HUES64 (cell line): ENCODE measurements around the gene SLC38A4.

ENCODE experiments used
- H3K27ac ChIP-seq: 2 replicates; pipeline ENCODE4 v1.7.0; 2013; ENCODE audit warnings: low read depth, low read length, inconsistent platforms
- H3K27me3 ChIP-seq: 2 replicates; pipeline ENCODE4 v1.6.1; 2013; ENCODE audit warnings: mild to moderate bottlenecking, low read length; ENCODE audit not compliant: insufficient read depth
- H3K36me3 ChIP-seq: 2 replicates; pipeline ENCODE4 v1.6.1; 2013; ENCODE audit warnings: mild to moderate bottlenecking, low read length; ENCODE audit not compliant: insufficient read depth
- H3K4me1 ChIP-seq: 2 replicates; pipeline ENCODE4 v1.6.1; 2013; ENCODE audit warnings: mild to moderate bottlenecking, low read length, moderate library complexity; ENCODE audit not compliant: insufficient read depth
- H3K4me3 ChIP-seq: 2 replicates; pipeline ENCODE4 v1.5.1; 2013; ENCODE audit warnings: mild to moderate bottlenecking, low read length, moderate library complexity
- H3K9ac ChIP-seq: 2 replicates; pipeline ENCODE4 v1.6.1; 2013; ENCODE audit warnings: mild to moderate bottlenecking, low read depth, low read length
- H3K9me3 ChIP-seq: 2 replicates; pipeline ENCODE4 v1.6.1; 2013; ENCODE audit warnings: low read depth, low read length; ENCODE audit not compliant: insufficient read depth
- WGBS: fragments of 150-250, 120-280 bp; methylation state at CpG from one replicate; pipeline ENCODE4 v1.1.7; 2013; ENCODE audit warnings: missing lambda C conversion rate; 5-methylcytosine and 5-hydroxymethylcytosine counted together

Gene SLC38A4

GRCh38 chr12:46794593-46795190, 31.1 kb downstream of the SLC38A4 start:
- 86% methylated on average over 1 of the region's 1 CpG for whole genome bisulfite sequencing
- no peak overlapping the region for H3K4me3 ChIP-seq
- H3K27ac ChIP-seq: no peak overlapping the region
- no peaks in the 10 kb centered on the region for H3K36me3 ChIP-seq
- no peaks in the 10 kb centered on the region for H3K9me3 ChIP-seq
- no peaks in the 10 kb centered on the region for H3K4me1 ChIP-seq
- H3K9ac ChIP-seq: no peak overlapping the region
- H3K27me3 ChIP-seq: no peaks in the 10 kb centered on the region

DNA sequence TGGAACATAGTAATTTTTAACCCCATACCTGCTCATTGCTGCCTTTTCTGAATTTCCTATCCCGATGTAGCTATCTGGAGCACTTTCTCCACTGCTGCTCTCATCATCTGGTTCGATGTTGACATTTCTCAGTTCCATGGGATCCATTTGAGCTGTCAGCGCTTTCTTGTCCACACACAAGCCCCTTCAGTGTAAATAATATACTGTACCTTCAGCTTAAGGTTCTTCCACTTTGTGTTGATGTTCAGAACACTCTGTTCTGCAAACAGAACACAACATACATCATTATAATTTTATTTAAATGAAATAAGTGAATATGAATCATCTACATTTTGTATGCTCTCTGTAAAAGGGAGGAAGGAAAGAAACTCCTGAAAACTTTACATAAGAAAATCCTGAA, 32.9 kb downstream of the SLC38A4 start:
- Histone ChIP-seq H3K4me1 (no peaks in the 10 kb centered on the region), H3K4me3 (no peak overlapping the region), H3K36me3 (no peaks in the 10 kb centered on the region), H3K9ac (no peak overlapping the region), H3K27me3 (no peaks in the 10 kb centered on the region), H3K27ac (no peak overlapping the region), H3K9me3 (no peaks in the 10 kb centered on the region)
- WGBS: 95% methylated on average over 3 of the region's 3 CpGs

DNA sequence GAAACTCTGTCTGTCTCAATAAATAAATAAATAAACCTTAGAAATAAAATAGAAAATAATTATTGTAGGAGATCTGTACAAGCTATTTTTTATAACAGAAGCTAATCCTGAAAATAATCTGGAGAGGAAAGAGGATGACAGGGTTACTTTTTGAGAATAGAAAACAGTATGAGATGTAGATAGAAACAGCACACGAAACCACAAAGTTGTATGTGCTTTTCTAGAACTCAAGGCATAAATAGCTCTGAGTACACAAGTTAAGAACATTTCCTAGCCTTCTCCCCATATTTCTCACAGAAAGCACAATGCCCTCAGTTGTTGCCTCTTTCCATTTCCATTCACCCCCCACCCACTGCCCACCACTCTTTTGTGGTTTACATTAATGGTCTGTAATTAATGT, 35.7 kb downstream of the SLC38A4 start:
- no peaks in the 10 kb centered on the region for H3K9me3 ChIP-seq
- H3K4me1 ChIP-seq: no peaks in the 10 kb centered on the region
- no peak overlapping the region for H3K27ac ChIP-seq
- no peak overlapping the region for H3K4me3 ChIP-seq
- no peaks in the 10 kb centered on the region for H3K36me3 ChIP-seq
- 90% methylated on average over 1 of the region's 1 CpG for WGBS
- no peaks in the 10 kb centered on the region for H3K27me3 ChIP-seq
- H3K9ac ChIP-seq: no peak overlapping the region

DNA sequence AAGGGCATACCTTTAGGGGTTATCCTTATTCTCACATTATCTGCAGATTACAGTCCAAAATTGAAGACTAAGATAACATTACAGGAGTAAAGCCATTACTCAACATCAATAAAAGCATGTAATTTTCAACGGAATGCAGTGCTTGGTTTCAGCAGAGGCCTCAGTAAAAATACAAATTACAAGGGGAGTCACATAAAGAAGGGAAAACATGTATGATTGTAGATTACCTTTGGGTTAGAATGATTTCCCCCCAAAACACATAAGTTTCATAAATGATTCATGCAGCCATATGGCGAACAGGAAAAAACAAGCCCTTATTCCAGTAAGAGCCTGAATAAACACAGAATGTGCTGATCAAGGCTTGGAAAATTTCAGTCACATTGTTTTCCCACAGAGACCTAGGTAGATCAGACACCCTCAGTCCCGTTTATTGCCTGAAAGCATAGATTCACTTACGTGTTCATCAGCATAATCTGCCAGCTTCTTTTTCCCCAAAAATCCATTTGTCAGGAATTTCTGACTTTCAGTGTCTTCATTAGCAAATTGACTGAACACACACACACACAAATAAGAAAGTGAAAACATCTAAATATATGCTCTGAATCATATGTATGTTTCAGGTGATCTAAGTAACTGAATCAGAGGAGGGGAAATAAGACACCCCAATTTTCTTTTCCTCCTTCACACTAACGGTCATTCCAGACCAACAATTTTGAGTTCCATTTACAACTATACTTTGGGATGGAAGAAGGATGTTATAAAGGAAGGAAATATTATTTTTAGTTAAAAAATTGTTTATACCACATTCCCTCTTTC, 37.5 kb downstream of the SLC38A4 start:
- Histone ChIP-seq H3K36me3 (no peaks in the 10 kb centered on the region), H3K27ac (no peak overlapping the region), H3K9me3 (no peaks in the 10 kb centered on the region), H3K4me3 (no peak overlapping the region), H3K9ac (no peak overlapping the region), H3K4me1 (no peaks in the 10 kb centered on the region), H3K27me3 (no peaks in the 10 kb centered on the region)
- 92% methylated on average over 4 of the region's 5 CpGs for WGBS

DNA sequence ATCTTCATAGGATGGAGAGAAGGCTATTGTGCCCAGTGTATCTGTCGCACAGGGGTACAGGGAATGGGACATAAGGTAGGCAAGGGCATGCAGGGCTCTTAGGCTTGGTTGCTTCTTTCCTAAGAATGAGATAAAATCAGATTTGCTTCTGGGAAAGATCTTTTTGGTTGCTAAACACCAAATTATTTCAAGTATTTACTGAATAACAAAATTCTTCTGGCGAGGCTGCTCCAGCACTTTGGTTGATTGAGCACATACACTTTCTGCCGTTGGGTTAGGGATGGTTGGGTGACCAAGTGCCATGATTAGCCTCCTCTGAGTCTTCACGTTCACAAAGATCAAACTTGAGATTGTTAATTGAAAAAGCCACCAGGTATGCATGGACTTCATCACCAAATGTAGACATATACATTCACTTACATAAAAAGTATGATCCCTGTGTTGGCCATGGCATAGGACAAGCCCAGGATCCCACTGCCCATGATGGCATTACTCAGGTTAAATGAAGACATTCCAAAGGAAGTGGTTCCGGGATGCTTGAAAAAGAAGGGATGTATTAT, 38.2 kb downstream of the SLC38A4 start:
- H3K27ac ChIP-seq: no peak overlapping the region

DNA sequence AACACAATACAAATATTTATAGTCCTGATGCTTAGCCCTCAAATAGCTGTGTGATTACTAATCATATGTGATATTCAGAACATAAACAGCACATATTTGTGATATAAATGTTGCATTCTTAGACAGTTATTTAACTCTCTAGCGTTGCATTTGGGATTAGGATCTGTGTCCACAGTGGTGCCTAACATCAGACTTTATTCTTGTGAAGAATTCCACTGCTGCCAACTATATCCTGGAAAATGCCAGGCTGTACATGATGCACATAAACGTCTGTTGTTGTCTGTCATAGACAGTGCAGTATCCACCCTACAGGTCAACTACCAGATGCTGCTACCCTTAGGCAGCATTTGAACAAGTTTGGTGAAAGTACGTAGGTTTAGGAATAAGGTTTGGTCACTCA, 39.0 kb downstream of the SLC38A4 start:
- no peak overlapping the region for H3K27ac ChIP-seq
- H3K9ac ChIP-seq: no peak overlapping the region
- WGBS: 91% methylated on average over 3 of the region's 3 CpGs
- no peak overlapping the region for H3K4me3 ChIP-seq
- no peaks in the 10 kb centered on the region for H3K27me3 ChIP-seq
- H3K9me3 ChIP-seq: no peaks in the 10 kb centered on the region
- H3K36me3 ChIP-seq: no peaks in the 10 kb centered on the region
- no peaks in the 10 kb centered on the region for H3K4me1 ChIP-seq

More for the DNA sequence above, 38.2 kb downstream of the SLC38A4 start:
- no peaks in the 10 kb centered on the region for H3K9me3 ChIP-seq
- no peak overlapping the region for H3K9ac ChIP-seq
- 89% methylated on average over 5 of the region's 5 CpGs for WGBS
- H3K4me1 ChIP-seq: no peaks in the 10 kb centered on the region
- no peak overlapping the region for H3K4me3 ChIP-seq
- no peaks in the 10 kb centered on the region for H3K36me3 ChIP-seq
- H3K27me3 ChIP-seq: no peaks in the 10 kb centered on the region

DNA sequence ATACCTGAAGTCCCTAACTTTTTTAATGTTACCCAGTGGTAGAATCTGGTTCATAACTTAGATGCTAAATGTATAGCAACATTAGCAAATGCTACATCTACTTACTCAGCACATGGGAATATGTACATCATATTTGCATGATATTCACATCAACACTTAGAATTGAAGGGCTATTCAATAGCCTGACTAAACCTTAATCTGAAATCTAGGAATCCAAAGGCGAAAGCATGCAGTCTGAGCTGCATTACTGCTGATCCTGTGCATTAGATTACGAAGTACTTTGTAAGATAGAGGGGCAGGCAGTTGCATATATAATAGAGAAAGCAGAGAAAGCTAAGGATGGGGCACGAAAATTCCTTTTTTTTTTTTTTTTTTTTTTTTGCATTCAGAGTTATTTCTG, 40.4 kb downstream of the SLC38A4 start:
- 89% methylated on average over 3 of the region's 3 CpGs for WGBS
- no peak overlapping the region for H3K9ac ChIP-seq
- no peaks in the 10 kb centered on the region for H3K4me1 ChIP-seq
- H3K4me3 ChIP-seq: no peak overlapping the region
- H3K27ac ChIP-seq: no peak overlapping the region
- no peaks in the 10 kb centered on the region for H3K27me3 ChIP-seq
- H3K36me3 ChIP-seq: no peaks in the 10 kb centered on the region
- H3K9me3 ChIP-seq: no peaks in the 10 kb centered on the region

DNA sequence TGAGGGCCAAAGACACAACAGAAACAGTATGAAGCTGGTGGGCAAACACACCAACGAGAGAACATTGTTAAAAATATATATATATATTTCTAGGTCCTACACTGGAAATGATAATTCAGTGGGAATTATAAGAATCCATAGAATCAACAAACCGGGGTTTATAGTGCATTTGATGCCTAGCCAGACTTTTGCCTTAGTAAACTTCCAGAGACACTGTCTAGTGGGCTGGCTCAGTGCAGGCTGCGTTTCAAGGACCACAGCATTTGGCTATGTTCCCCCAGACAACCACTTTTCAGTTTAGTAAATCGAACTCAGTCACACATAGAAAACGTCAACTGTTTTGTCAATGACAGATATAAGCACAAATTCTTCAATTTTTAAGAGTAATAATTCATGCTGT, 41.9 kb downstream of the SLC38A4 start:
- Histone ChIP-seq H3K27ac (no peak overlapping the region), H3K4me3 (no peak overlapping the region), H3K4me1 (no peaks in the 10 kb centered on the region), H3K36me3 (no peaks in the 10 kb centered on the region), H3K9me3 (no peaks in the 10 kb centered on the region), H3K9ac (no peak overlapping the region), H3K27me3 (no peaks in the 10 kb centered on the region)
- 95% methylated on average over 4 of the region's 5 CpGs for WGBS

DNA sequence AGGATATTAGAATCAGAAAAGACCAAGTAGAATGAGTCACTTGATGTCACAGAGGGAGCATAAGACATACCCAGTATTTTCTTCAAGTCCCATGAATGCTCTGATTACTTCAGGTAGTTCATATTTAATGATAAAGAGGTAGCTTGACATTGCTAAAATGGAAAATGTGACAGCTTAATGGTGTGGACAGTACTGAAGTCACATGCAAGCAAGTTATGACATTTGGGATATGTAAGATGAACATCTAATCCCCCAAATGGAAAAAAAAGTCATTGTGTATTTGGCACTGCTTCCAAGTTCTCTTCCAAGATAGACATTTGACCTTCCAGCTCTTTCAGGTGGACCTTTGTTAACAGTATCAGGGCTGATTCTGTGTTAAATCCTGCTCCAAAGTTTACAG, 45.9 kb downstream of the SLC38A4 start:
- Histone ChIP-seq H3K9ac (no peak overlapping the region), H3K27me3 (no peaks in the 10 kb centered on the region), H3K4me3 (no peak overlapping the region), H3K4me1 (no peaks in the 10 kb centered on the region), H3K36me3 (no peaks in the 10 kb centered on the region), H3K27ac (no peak overlapping the region), H3K9me3 (no peaks in the 10 kb centered on the region)

DNA sequence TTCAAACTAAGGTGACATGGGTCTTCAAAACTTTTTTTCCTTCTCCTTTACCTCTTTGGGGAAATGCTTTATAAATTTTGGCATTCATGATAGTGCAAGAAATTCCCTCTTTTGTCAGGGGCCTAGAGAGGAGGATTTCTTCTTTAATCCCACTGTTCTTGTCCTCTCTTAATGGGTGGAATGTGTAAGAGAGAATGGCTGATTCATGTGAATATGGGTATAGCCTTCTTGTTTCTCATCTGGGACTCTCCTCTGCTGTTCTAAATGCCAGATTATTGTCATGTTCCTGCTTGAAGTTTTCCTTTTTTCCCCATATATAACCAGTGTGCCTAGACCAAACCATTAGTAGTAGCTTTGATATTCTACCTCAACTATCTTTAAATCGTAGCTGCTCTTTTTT, 46.7 kb downstream of the SLC38A4 start:
- Histone ChIP-seq H3K4me3 (no peak overlapping the region), H3K9ac (no peak overlapping the region), H3K36me3 (no peaks in the 10 kb centered on the region), H3K27me3 (no peaks in the 10 kb centered on the region), H3K4me1 (no peaks in the 10 kb centered on the region), H3K9me3 (no peaks in the 10 kb centered on the region), H3K27ac (no peak overlapping the region)
- 80% methylated on average over 1 of the region's 1 CpG for WGBS

DNA sequence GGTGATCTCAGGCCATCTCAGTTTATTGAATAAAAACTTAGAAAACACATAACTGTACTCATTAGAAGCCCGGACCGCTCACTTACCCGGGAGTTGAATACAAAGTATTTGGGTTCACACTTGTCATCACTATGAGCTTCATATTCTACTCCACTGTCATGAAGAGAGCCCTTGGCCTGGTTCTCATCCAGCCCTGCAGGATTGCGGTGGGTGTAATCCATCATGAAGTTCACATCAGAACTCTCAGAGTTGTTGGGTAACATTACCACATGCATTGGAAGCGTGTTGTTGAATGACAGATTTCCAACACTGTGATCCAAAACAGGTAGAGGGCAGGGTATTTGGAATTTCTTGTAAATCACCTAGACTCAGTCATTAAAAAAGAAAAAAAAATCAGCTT, 47.4 kb downstream of the SLC38A4 start:
- H3K27ac ChIP-seq: no peak overlapping the region
- no peak overlapping the region for H3K4me3 ChIP-seq
- H3K27me3 ChIP-seq: no peaks in the 10 kb centered on the region
- H3K4me1 ChIP-seq: no peaks in the 10 kb centered on the region
- no peak overlapping the region for H3K9ac ChIP-seq
- H3K36me3 ChIP-seq: no peaks in the 10 kb centered on the region
- no peaks in the 10 kb centered on the region for H3K9me3 ChIP-seq
- WGBS: 99% methylated on average over 5 of the region's 5 CpGs
